ENCODE data around the gene MED13L.

DNA sequence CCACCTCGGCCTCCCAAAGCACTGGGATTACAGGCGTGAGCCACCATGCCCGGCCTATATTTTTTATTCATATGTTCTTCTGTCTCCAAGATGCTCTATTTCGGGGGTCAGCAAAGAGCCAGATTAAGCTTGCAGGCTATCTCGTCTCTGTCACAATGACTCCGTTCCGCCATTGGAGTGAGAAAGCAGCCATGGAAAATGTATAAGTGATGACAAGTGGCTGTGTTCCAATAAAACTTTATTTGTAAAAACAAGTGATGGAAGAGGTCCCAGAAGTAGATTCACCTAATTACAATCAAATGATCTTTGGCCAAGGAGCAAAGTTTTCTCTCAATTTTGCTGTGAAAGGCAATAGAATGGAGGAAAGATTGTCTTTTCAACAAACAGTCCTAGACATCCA, 342.6 kb downstream of the MED13L start:
- TF ChIP-seq, protein P1, sequence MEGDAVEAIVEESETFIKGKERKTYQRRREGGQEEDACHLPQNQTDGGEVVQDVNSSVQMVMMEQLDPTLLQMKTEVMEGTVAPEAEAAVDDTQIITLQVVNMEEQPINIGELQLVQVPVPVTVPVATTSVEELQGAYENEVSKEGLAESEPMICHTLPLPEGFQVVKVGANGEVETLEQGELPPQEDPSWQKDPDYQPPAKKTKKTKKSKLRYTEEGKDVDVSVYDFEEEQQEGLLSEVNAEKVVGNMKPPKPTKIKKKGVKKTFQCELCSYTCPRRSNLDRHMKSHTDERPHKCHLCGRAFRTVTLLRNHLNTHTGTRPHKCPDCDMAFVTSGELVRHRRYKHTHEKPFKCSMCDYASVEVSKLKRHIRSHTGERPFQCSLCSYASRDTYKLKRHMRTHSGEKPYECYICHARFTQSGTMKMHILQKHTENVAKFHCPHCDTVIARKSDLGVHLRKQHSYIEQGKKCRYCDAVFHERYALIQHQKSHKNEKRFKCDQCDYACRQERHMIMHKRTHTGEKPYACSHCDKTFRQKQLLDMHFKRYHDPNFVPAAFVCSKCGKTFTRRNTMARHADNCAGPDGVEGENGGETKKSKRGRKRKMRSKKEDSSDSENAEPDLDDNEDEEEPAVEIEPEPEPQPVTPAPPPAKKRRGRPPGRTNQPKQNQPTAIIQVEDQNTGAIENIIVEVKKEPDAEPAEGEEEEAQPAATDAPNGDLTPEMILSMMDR (conservative IDR thresholded peaks at IDR 0.05 in 1 of 2, IDR thresholded peaks at IDR 0.05 in 1 of 2; ENCODE audit: low read depth in 1 of 2, low read length in 2 of 2): no peak
- no peak for TF ChIP-seq EZH2 (IDR thresholded peaks at IDR 0.05; ENCODE audit: low read length, missing control alignments)
